Hindlimb muscle (tissue), 1 donor: ENCODE measurements around the gene KCNJ18. TPM values are rescaled to one million over a fixed set of nuclear protein-coding genes. Genes with fewer than 3 reads are reported as not detected.
"Not testable (repeated sequence)": the region's sequence is repeated elsewhere in the genome, so short reads cannot be mapped to it uniquely, and the experiment has no call there.

ENCODE experiments used
- DNase-seq: peaks from one replicate; pipeline ENCODE4 v3.0.0-alpha.2; 2013
- polyA plus RNA-seq: library from polyadenylated mRNA; unstranded; fragments of 120-200 nt; gene quantifications from one replicate; pipeline ENCODE4 v1.2.1, GENCODE V29; 2013; ENCODE audit not compliant: insufficient read length

Gene KCNJ18
- polyA plus RNA-seq, 1 donor: not detected

DNA sequence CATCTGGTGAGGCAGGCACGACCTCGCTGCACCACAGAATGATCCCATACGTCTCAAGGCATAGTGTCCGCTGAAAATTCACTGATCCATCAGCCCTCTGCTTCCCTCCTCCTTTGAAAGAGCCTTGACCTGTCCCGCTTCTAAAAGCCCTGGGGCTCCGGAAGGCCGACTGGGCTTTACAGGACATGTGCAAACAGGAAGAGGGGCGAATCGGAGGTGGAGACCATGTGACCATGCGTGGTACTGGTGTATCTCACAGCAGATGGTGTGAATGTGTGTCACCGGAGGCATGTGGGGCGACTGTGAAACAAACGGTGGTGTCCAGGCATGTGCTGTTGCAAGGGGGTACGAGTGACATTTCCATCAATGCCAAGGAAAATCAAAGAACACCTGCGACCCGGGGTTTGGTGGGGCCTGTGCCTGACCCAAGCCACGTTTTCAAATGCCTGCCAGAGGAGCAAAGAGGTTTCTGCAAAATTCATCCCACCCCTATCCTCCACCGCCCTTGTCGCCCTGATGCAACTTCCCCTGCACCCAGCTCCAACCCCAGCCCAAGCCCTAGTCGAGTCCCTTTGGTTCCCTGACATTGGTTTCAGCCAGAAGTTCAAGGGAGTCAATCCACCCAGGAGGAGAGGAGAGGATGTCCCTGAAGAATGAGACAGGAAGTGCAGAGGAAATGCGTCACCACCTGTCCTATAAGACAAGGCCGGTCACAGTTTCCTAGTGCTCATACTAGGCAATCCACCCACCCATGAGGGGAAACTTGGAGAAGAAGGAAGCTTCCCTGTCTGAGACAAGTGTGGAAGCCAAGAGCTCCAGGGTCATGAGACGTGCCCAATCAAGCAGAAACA is 5.9 kb upstream of the KCNJ18 start:
- no peak for DNase-seq

DNA sequence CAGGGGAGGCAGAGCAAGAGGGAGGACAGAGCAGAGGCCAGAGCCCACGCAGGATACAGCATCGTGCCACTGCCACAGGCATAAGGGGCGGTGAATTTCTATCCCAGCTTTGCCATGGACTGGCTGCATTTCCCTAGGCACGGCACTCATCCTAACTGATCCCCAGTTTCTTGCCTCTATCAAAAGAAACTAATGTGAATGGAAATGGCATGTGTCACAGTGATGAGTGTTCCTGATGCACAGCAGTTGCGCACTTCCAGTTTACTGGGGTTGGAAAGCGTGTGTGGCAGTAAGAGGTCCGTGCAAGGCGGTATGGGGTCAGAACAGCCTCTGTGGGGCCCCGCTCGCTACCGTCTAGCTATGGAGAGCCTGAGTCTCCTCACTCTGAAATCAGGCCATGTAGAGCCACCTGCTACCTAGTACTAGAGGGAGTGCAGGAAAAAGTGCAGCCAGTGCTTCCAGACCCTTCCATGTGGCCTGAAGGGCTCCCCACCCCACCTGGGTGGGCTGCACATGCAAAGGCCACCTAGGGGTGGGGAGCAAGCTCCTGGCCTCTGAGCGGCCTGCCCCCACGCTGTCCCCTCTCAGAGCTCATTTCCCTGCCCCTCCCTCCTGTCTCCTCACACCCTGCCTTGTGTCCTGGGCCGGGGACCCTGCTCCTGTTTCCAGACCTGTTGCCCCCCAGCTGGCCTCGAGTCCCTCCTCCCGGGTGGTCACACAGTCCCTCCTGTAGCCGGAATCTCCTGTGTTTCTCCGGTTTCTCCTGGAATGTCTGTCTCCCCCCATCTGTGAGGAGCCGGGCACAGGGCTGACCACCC is 5.0 kb upstream of the KCNJ18 start:
- DNase-seq: no peak

DNA sequence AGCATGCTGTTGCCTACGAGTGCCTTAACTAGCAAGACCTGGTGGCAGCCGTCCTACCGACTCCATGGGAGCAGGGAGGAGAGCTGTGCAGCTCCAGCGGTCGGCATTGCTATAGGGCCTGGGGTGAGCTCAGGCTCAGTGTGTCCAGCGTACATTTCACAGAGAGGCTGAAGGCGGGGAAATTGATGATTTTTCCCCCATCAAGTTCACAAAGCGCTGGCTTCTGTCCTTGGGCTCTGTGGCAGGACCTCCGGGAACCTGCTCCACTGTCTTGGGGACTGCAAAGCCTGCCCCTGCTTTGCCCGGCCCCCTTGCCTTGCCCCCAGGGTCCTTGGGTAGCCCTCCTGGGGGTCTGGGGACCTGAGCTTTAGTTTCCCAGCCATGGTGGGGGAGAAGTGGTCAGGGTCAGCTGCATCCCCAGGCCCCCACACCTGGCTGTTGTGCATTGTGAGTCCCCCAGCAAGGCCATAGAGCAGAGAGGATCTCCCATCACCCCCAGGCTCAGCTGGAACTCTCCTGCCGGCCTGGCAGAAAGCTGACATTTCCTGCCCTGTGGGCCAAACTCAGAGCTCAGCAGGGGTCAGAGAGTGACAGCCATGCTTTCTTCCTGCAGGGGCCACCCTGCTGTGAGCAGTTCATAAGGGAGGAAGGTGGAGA is 3.9 kb upstream of the KCNJ18 start:
- no peak for DNase-seq

DNA sequence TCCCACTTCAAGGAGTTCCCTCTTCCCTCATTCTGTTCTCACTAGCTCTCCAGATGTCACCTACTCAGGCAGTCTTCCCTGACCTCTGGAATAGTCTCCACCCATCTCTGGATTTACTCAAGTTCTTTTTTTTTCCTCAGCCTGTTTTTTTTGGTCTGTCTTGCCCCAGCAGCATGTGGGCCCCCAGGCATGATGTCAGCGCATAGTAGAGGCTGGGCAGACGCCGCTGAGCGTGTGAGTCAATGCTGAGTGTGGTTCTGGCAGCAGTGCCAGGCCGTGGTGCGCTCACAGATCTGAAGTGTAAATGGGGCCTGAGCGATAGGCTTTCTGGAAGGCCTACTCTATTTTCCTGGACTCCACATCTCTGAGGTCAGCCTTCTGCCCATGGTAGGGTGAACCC is 2.7 kb upstream of the KCNJ18 start:
- DNase-seq: peak; percentile 31

DNA sequence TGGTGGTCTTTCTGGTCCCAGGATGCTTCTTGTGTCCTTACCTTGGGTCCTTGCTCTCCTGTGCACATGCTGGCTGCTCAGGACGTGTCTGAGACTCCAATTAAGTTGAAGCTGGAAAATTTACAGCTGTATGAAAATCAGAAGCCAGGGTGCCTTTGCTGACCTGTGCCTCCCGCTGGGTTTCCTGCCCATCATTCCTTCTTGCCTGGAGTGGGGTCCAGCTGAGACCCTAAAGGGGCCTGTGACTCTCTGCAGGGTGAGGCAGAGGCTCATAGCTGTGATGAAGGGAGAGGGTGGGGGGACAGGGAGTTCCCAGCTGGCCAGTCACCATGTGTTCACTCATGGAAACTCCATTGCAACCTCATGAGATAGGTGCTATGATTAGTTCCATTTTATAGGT is 1.5 kb upstream of the KCNJ18 start:
- DNase-seq: not testable (repeated sequence)

DNA sequence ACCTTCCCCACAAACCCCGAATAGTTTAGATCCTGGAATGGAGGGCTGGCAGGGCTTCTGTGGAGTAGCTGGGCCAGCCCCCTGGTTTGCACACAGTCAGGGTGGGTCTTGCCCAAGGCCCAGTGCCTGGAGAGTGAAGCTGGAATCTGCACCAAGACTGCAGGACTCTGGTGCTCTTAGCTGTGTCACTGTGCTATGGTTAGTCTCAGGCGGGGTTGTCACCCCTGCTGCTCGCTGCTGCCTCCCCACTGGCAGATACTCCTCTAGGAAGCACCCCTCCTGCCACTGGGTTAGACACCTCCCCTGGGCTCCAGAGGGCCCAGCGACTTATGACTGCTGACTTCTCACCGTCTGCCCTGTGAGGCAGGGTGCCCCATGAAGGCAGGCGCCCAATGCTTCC is 842 bp upstream of the KCNJ18 start:
- not testable (repeated sequence) for DNase-seq

DNA sequence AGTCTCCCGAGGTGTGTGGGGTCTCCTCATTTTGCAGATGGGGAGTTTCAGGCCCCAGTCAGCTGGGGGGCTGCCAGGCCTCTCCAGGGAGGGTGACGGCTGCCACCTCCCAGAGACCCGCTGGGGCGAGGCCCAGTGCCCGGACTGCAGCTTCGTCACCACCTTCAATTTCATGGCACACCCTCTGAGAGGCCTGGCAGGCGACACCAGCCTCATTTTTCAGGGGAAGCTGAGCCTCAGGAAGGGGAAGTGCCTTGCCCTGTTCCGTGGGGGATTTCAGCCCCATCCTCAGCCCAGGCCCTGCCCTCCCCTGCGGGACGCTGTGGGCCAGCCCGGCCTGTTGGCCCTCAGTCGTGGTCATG is 362 bp downstream of the KCNJ18 start:
- not testable (repeated sequence) for DNase-seq

DNA sequence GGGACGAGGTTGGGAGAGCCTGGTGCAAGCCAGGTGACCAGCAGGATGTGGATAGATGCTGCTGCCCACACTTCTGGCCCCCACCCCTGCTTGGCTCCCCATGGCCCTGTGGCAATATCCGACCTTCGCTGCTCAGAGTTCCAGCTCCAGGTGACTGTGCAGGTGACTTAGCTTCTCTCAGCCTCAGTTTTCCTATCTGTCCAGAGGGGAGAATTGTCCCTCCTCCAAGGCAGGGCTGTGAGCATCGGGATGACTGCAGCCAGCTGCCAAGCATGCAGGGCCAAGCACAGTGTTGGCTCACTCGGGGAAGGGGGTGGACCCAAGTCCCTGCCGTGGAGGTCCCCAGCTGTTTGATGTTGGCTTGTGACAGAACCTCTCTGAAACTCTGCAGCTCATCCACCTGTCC is 1.1 kb downstream of the KCNJ18 start:
- not testable (repeated sequence) for DNase-seq

DNA sequence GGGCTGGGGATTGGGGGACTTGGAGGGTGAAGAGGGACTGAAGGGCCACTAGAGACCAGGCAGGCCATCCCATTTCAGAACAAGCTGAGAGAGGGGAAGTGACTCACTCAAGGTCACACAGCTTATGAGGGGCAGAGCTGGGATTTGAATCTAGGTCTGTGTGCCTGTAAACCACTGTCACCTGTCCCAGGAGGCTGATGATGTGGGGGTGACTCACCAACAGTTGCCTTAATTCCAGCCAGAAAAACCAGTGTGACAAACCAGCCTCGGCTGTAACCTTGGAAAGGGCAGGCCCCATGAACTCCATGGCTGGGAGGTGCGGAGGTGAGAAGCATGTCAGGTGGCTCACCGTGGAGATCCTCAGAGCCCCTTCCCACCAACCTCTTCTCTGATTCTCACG is 1.6 kb downstream of the KCNJ18 start:
- not testable (repeated sequence) for DNase-seq

DNA sequence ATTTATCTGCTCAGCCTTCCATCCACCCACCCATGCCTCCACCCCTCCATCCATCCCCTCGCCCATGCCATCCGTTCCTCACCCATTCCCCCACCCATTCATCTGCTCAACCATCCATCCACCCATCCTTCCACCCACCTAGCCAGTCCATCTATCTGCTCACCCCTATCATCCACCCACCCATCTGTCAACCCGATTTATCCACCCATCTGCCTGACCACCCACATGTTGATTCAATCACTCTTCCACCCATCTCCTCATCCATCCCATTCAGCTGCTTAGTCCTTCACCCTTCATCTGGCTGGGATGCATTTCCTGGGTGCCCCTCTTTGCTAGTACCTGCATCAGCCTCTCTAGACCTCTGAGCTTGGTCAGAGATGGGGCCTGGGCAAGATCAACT is 3.9 kb downstream of the KCNJ18 start:
- DNase-seq: not testable (repeated sequence)

DNA sequence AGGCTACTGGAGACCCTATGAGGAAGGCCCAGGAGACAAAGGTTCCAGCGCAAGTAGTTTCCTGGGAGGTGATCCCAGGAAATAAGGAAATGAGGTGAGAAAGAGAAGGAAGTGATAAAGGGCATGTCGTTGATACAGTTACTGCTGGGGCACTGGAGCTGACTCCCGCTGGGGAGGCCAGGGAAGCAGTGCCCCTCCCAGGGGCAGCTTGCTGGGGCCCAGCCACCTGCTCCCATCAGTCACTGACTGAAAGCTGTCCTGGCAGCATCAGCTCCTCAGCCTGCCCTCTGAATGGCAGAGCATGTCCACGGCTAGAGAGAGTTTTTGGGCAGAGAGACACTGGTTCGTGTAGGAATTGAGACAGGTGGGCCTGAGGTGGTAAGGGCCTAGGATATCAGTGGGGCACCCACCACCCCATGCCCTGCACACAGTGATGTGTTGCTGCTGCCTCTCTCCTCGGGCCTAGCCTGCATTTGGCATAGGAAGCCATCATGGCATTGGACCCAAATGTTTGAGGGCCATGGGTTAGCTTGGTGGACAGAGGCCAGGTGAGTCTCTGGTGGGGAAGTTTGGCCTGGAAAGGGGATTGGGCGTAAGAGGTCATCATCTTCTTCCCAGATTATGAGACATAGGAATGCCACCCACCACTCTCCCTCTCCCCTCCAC is 4.7 kb downstream of the KCNJ18 start:
- DNase-seq: not testable (repeated sequence)

DNA sequence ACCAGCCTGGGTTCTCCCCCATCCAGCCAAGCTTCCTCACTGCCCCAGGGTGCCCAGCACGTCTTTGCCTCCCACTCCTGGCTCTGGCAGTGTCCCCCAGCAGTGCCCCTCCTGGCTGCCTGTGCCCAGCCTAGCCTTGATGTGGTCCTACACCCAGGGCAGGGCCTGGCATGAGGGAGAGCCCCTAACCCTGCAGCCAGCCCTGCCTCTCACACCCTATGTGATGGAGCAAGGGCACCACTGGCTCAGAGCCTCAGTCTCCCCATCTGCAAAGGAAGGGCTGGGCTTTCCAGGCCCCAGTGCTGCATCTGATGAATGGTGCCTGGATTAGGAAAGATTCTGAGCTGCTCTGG is 5.2 kb downstream of the KCNJ18 start:
- DNase-seq: not testable (repeated sequence)

DNA sequence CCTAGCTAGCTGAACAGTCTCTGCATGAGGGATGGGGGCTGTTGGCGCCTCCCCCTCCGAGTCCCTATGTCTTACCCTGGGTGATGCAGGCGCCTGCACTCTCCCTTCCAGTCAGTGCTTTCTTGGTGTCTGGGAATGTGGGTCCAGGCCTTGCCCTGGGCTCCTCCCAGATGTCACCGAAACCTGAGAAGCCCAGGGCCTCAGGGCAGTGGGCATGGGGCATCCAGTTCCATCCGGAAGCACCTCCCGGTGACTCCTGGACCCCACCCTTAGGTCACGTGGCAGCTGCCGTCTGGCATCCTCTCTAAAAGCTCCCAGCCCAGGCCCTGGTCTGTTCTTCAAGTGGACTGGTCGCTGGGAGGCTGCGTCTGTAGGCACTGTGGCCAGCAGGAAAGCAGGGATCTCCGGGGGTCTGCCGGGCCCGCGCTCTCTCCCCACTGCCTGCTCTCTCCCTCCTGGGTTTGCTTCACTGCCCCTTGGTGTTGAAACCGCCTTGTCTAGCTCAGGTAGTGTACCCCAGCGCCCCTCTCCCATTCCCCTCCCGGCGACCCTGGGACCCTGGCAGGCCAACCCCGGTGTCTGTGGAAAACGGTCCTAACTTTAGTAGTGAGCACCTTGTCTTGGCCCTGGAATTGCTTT is 6.2 kb downstream of the KCNJ18 start:
- DNase-seq: not testable (repeated sequence)

DNA sequence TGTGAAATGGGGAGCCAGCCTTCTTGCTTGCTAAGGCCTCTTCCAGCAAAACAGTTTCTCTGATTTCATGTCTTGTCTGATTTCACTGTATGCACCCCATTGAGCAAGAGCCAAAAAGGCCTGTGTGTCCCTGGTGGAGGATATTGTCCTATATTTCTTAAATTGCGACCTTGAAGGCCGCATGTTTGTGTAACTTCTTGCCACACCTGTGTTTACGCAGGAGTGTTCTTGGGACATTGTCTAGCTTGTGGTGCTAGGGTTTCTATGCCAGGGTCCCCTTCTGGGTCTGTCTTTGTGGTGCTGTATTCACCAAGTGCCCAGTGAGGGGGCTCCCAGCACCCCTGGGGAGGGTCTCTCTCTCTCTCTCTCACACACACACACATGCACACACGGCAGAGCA is 6.8 kb downstream of the KCNJ18 start:
- DNase-seq: not testable (repeated sequence)

DNA sequence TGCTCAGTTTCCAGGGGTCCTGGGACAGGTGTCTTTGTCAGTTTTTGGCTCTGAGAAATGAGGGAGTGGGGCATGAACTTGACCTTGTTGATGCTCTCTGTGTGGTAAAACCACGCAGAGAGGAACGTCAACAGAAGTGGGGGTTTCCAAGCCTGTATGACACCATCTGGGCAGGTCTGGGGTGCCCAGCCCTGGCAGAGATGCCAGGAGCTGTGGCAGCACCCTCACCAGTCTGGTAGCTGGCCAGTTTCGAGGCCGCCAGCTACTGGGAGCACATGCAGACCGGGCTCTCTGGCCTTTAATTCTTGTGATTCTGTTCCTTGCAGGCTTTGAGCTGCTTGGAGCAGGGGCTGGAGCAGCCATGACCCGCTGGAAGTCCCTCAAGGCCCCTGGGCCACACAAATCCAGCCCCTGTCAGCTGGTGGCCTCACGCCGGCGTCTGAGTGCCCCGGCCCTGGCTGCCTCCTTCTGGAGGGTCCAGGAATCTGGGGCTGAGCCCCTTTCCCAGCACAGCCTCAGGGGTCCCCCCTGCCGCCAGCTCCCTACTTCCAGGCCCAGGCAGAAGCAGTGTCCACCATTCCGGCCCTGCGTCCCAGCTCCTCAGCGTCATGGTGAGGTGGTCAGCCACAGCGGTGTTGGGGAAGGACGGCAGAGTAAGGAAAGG is 7.4 kb downstream of the KCNJ18 start:
- DNase-seq: not testable (repeated sequence)

DNA sequence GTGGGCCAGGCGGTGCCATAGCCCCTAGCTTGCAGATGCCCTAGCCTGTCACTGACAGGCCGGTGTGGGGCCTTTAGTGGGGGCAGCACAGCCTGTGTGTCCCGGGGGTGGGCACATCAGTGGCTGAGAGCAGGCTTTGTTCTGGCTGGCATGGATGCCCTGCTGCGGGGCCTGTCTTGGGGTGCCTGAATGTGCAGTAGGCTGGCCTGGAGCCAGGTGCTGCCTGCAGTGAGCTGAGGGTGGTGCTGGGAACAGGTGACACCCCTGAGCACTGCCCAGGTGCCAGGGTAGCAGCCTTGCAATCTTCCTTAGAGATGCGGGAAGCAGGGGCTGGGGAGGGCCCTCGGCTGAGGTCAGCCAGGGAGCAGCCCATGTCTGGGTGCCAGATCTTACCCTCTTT is 8.8 kb downstream of the KCNJ18 start:
- not testable (repeated sequence) for DNase-seq

DNA sequence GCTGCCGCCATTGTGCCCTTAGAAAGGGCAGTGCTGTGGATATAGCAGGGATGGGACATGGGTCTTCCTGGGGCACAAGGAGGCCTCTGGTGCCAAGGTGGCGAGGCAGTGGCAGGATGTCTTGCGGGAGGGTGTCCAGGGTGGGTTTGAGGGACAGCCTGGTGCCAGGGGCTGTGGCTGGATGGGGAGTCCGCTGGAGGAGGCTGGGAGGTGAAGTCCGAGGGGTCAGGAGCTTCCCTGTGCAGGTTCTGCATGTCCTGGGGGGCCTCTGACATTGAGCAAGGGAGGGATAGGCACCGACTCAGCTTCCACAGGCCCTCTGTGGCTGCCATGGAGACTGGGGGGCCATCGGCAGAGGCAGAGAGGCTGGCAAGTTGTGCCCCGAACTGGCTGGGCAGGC is 9.7 kb downstream of the KCNJ18 start:
- not testable (repeated sequence) for DNase-seq

DNA sequence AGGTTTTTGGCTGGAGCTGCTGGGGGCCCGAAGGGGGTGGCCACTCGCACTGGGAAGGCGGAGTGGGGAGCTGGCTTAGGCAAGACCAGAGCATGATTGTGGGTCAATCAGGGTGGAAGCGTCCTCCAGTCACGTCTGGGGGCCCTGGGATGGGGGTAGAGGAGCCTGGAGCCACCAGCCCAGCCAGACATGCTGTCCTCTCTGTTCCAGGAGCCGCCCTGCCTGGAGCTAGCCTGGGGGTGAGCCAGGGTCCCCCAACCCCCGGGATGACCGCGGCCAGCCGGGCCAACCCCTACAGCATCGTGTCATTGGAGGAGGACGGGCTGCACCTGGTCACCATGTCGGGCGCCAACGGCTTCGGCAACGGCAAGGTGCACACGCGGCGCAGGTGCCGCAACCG is 10.2 kb downstream of the KCNJ18 start:
- DNase-seq: not testable (repeated sequence)

DNA sequence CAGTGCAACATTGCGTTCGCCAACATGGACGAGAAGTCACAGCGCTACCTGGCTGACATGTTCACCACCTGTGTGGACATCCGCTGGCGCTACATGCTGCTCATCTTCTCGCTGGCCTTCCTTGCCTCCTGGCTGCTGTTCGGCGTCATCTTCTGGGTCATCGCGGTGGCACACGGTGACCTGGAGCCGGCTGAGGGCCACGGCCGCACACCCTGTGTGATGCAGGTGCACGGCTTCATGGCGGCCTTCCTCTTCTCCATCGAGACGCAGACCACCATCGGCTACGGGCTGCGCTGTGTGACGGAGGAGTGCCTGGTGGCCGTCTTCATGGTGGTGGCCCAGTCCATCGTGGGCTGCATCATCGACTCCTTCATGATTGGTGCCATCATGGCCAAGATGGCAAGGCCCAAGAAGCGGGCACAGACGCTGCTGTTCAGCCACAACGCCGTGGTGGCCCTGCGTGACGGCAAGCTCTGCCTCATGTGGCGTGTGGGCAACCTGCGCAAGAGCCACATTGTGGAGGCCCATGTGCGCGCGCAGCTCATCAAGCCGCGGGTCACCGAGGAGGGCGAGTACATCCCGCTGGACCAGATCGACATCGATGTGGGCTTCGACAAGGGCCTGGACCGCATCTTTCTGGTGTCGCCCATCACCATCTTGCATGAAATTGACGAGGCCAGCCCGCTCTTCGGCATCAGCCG is 10.8 kb downstream of the KCNJ18 start:
- DNase-seq: not testable (repeated sequence)

DNA sequence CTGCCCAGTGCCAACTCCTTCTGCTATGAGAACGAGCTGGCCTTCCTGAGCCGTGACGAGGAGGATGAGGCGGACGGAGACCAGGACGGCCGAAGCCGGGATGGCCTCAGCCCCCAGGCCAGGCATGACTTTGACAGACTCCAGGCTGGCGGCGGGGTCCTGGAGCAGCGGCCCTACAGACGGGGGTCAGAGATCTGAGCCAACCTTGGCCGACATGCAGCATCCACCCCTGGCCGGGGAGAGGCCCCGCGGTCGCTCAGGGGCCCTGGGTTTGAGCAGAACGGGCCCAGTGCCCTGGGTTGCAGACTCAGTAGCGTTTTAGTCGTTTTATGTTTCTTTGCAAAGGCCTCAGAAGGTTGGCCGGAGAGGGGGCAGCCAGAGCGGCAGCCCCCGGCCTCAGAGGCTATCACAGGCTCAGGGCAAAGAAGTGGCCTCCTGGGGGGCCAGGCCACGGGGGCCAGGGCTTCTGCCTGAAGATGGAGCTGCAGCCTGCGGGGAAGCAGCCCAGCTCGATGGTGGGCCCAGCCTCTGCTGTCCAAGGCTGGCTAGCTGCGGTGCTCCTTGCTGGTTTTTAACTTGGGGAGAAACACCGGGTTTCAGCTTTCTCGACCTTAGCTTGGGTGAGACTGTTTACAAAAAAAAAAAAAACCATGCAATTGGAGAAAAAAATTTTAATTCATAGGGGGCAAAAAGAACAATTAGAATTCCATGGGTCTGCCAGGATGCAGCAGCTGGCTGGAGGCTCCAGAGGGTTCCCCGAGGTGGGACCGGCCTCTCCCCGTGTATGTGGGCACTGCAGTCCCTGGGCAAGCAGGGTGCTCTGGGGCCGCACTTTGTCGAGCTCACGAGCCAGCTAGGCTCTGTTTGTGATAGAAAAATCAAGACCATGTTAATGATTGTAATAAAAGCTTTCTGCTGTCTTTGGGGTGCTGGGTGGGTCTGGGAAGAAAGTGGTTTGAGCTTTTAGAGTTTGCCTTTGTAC is 11.9 kb downstream of the KCNJ18 start:
- not testable (repeated sequence) for DNase-seq
